GM13977 (cell line): ENCODE results near the gene FGF18.

Source experiments
- DNase-seq: peaks from one replicate; pipeline ENCODE4 v3.0.0; 2012; ENCODE audit warnings: low spot score
- in situ Hi-C: fragments of 300-500 bp; cut with MboI; formaldehyde crosslinking; loops from one replicate; pipeline ENCODE4 v1.12.0; 2022; ENCODE audit warnings: low sequenced_read_pairs, low pct_unique_long_range_greater_than_20kb, mixed read lengths, inconsistent platforms; ENCODE audit not compliant: unreplicated experiment
- TF ChIP-seq, protein P1 (sequence below): IDR thresholded peaks from 2 replicates; pipeline ENCODE4 v1.5.1; 2012; ENCODE audit warnings: mild to moderate bottlenecking, control low read depth; ENCODE audit not compliant: insufficient read depth; ENCODE audit errors: extremely low read depth, missing control alignments

FGF18 gene

DNA sequence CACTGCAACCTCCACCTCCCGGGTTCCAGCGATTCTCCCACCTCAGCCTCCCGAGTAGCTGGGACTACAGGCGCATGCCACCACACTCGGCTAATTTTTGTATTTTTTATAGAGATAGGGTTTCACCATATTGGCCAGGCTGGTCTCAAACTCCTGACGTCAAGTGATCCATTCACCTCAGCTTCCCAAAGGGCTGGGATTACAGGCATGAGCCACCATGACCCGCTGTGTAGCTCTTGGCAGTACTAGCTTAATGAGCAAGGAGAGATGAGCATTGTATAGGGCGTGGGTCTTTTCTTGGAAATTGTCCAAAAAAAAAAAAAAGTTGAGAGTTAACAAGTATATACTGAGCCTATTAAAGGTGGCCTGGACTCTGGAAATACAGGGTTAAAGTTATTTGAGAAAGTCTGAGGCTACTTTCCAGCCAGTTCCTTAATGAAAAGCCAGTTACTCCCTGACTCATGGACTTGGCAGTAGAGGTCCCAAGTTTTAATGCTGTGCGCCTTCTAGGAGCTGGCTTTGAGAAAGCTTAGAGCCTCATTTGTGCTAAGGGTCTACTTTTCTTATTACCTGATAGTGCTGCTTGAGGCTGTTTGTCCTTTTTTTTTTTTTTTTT, 4.2 kb upstream of the FGF18 start:
- TF ChIP-seq, protein P1, sequence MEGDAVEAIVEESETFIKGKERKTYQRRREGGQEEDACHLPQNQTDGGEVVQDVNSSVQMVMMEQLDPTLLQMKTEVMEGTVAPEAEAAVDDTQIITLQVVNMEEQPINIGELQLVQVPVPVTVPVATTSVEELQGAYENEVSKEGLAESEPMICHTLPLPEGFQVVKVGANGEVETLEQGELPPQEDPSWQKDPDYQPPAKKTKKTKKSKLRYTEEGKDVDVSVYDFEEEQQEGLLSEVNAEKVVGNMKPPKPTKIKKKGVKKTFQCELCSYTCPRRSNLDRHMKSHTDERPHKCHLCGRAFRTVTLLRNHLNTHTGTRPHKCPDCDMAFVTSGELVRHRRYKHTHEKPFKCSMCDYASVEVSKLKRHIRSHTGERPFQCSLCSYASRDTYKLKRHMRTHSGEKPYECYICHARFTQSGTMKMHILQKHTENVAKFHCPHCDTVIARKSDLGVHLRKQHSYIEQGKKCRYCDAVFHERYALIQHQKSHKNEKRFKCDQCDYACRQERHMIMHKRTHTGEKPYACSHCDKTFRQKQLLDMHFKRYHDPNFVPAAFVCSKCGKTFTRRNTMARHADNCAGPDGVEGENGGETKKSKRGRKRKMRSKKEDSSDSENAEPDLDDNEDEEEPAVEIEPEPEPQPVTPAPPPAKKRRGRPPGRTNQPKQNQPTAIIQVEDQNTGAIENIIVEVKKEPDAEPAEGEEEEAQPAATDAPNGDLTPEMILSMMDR = no peak
- peak; percentile 9 for DNase-seq
- in situ Hi-C loops = loop anchor here (25.0 kb wide), 1 partner anchor 622 kb away; no protein-coding TSS in a partner anchor

DNA sequence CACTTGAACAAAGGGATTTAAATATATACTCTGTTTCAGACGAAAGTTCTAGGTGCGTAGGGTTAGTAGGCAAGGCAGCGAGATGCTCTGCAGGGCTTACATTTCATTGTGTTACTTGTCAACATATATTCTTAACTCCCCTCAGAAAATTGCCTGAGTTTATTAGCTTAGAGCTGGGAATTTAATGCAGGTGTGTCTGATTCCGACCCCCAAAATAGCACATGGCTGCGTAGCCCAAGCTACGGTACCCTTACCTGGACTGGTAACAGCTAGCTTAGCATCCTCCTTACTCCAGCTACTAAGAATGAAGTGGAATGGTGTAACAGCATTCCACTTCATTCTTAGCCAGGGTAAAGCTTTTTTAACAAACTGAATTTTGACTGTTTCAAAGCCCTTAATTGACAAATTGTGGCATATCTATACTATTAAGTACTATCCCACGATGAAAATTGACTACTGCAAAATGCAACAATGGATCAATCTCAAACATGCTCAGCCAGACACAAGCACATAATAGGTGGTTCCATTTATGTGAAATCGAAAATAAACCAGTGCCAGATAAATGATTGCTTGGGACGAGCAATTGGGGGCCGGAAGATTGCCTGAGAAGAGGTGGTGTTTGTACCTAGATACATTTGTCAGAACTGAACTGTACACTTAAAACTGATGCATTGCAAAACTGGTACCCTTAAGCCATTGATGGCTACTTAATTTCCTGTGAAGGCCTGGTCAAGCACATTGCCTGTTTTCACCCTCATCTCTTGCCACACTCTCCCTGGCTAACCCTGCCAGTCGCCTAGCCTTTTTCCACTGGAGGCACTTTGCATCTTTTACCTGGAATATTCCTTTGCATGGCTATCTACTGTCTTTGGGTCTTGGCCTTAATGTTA, 3.0 kb upstream of the FGF18 start:
- TF ChIP-seq, protein P1 = no peak
- no peak for DNase-seq
- in situ Hi-C loops = loop anchor here (25.0 kb wide), 1 partner anchor 621 kb away; no protein-coding TSS in a partner anchor

DNA sequence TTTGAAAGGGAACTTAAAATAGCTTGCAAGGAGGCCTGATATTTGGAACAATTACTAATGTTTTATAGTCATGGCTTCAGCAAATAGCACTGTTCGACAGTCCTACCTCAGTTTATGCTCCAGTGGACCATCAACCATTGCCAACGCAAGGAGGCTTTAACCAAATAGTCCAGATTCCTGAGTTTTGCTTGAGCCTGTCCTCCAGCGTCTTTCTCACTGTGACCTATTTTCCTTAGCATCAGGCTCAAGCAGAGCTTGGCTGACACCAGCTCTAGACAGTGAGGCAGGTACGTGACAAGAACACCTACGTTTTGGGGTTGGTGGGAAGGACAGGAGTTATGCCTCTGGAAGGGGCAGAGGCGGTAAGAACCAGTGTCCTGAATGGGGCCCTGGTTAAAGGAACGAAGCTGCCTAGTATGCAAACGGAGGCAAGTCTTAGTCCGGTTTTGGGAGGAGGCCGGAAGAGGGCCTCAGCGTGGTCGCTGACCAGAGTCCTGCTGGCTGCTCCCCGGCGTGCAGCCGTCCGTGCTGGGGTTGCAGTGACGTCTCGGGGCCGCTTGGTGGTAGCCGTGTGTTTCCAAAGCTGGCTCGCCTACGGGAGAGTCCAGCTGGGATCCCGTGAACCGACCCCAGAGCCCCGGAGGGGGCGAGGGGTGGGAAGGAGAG, 998 bp upstream of the FGF18 start:
- TF ChIP-seq, protein P1 = peak; percentile 97
- in situ Hi-C loops = loop anchor here (25.0 kb wide), 1 partner anchor 619 kb away; no protein-coding TSS in a partner anchor

GRCh38 chr5:171419688-171420430, 412 bp downstream of the FGF18 start:
- peak; percentile 69 for DNase-seq
- TF ChIP-seq, protein P1 = no peak
- in situ Hi-C loops = loop anchor here (25.0 kb wide), 1 partner anchor 617 kb away; no protein-coding TSS in a partner anchor

More for the DNA sequence above, 998 bp upstream of the FGF18 start:
- DNase-seq = peak; percentile 93

DNA sequence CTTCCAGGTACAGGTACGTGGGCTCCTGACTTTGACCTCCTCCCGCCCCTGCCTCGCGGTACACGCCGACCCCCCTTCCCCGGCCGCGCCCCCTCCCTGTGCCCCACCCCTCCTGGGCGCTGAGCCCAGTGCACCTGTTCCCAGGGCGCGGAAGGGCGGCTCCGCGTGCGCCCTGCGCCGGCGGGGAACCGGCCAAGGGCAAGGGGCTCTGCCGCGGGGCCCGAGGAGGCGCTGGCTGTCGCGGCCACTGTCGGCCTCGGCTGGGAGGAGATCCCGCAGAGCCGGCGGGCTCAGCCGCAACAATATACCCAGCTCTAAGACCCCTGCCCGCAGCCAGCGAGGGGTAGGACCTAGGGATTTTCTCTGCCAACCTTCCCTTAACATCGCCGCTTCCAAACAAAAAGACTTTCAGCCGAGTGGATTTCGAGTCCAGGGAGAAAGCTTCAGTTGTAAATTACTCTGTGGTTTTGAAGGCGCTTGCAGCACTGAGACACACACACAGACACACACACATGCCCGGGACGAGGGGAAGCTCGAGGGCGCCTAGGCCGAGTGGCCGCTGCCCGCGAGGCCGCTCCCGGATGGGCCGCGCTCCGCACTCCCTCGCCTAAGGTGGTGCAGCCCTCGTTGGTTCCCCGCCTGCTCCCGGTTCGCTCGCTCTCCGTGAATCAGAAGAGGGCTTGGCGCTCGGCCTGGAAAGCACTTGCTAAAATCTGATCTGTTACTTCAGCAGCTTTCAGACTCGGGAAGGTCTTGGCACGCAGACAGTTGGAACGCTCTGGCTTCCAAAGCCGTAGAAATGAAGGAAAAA, 1.2 kb downstream of the FGF18 start:
- in situ Hi-C loops = loop anchor here (25.0 kb wide), 1 partner anchor 617 kb away; no protein-coding TSS in a partner anchor
- TF ChIP-seq, protein P1 = no peak
- no peak for DNase-seq
